NOMO-1 (cell line): ENCODE measurements around the gene ROR2.

ENCODE experiments used
- DNase-seq, 2 experiments: peaks; one replicate each; lab custom pipeline; 2025; ENCODE audit not compliant: unreplicated experiment in 2 of 2; lab: John Stamatoyannopoulos, UW

Gene ROR2

DNA sequence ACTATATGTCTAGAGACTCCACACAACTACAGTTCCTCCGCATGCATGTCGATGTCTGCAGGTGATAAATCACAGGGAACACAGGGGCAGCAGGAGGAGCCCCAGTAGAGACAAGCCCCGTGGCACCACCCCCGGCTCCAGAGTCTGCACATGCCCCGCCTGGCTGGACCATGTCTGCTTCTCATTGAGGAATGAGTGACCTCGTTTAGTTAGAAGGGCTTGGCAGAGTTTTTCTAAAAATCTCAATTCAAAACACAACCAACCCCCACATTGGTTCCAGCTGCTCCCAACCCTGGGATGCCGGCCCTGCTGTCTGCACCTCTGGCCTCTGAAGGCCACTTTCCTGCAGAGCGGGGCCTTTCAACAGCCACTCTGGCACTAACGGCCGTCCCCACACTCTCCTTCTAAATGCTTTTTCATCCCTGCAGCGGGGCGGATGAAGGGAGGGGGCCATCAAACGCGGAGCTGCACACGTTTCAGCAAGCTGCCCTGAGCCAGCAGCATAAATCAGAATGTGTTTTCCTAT lies 106.3 kb downstream of the ROR2 start:
- DNase-seq, result peak in 1 of 2 experiments; percentile 19

DNA sequence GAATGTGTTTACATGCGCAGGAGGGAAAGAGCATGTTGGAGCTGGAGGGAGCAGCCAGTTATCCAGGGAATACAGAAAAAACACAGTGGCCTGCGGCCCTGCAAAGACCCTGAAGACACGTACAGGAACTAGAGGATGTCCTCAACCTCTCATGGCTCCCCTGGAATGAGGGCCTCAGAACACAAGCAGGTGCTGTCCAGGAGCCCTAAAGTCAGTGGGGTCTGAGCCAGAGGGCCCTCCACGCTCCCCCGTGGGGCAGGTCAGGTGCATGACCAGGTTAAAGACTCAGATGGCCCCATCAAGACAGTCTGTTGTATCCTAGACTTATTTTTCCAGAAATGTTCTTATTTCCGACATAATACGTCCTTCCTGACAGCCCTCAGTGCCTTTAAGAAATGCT lies 106.9 kb downstream of the ROR2 start:
- DNase-seq, result no peak

DNA sequence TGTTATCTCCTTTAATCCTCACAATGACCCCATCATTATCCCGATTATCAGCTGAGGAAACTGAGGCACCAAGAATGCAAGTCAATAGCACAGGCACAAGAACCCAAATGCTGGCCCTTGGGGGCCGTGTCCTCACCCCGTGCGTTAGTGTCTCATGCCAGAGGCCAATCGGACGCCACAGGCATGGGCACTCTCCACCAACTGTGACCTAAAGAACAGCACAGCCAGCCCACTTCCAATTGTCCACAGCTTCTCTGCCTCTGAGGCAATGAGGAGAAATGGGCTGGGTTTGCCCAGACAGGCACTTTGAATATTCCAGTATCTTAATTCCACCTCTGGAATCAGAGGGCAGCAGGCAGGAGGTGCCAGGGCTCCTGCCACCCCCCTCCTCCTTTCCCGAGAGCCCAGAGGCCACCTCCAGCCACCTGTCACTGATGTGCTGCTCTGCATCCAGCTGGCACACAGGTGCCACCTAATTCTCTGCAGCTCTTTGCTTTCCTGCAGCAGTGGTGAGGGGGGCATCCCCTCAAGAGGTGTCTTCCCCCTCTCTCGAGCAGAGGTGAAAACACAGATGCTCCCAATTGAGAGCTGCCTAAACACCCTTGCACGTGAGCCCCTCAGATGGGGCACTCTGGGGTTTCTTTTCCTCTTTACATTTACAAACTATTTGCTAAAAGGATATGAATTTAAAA lies 107.5 kb downstream of the ROR2 start:
- DNase-seq, result no peak

DNA sequence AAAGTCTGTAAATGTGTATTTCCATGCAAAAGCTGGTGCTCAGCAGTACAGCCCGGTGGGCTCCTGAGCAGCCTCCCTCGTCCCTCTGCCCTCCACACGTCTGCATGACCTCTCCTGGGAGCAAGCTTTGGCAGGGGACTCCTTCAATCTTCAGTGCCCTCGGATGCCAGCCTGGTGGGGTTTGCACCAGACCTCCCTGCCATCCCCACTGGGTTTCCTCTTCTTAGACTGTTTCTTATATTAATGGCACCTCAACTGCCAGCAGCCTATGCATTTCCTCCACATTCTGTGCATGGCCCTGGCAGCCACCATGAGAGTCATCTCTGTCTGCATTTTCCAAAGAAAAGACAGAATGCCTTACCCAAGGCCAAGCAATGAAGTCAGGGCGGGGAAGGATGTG lies 108.4 kb downstream of the ROR2 start:
- DNase-seq, result no peak

DNA sequence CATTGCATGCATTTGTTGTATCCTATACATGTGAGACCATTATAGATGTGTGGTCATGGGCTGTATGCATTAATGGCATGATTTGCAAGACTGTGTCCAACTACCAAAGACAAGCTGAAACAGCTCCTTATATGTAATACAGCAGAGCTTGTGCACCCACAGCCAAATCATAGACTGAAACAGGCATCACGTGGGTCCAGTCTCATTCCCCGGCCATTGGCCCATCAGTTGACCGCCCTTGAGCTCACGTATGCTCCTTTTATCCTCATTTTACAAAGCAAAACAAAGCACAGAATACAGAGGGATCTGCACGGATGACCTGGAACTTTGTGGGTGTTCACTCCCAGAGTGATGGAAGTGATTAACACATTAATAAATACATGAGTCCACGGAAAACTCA lies 109.1 kb downstream of the ROR2 start:
- no peak for DNase-seq

DNA sequence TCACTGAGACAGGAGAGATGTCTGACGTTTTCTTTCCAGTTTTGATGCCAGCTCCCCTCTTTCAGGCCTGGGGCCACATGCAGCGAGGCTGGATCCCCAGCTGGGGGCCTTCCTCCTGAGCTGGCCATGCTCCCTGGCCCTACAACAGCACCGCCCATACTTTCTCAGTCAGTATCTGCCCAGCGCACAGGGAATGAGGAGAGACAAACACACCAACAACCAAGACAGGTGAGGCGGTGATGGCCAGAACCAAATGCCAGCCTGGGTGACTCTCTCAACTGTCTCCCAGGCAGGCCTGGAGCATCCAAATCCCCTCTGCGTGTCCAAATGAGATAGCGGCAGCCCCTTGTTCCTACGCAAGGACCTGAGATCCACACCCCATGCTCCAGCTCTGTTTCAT lies 109.6 kb downstream of the ROR2 start:
- no peak for DNase-seq

DNA sequence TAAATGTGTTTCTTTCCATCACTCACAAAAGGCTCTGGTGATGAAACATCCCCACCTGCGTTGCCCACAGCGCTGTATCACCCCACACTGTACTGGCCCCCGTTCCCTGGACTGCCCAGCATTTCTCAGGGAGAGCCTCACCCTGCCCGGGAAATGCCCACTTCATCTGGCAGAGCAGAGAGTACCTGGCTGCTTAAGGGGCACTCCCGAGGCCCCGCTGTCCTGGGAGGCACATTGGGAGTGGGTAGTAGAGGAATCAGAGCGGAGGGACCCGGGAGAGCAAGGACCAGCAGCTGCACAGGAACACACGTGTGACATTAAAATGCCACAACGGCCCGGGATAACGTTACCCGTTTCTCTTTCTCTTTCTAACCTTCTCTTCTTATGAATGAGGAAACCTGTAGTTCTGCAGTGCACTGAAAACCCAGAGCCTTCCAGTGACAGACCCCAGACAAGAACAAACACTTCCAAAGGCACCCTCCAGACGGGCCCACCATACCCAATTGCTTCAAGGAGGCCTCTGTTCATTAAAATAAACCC lies 110.0 kb downstream of the ROR2 start:
- DNase-seq, result no peak

DNA sequence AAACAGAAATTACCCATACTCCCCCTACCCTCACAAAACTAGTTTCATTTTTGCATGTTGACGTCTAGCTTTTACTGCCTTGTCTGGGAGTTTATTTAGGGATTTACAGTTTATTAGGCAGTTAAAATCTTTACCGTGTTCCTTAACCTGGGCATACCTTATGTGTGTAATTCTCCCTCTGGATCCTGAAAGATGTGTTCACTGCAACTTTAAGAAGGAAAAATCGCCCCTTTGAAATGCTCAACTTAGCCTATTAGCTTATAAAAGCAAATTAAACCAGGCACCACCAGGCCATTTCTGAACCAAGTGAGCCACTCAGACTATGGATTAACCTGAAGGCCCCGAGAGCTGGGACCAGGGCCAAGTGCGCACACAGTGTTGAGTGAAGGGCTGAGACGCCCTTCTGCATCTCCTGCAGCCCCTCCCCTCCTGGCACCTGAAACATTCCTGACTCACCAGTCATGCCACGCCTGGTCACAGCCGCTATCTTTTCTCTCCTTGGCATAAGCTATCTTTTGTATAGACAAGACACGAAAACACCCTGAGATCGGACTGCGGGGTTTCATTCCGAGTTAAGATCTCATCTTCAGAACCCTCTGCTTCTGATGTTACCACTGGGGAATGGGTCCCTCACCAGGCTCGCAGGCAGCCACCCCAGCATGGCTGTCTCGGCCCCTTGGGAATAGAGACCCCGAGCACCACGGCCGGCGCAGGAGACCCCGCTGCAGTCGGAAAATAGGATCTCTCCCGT lies 111.9 kb downstream of the ROR2 start:
- no peak for DNase-seq

DNA sequence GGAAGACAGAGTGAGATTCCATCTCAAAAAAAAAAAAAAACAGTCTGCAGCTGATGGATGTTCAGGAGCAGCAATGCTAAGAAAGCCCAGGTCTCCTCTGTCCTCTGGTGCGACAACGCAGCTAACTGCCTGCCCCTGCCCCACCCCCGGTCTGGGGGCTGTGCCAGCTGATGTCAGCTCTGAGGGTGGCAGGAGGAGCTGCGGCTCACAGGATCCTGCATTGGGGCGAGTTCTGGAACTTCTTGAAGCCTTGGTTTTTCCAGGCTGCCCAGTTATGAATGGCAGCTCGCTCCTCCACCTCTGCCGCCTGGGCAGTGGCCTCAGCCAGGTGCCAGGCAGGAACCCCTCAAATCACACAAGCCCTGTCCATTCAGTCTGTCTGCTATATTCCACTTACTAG lies 113.5 kb downstream of the ROR2 start:
- DNase-seq, result no peak

DNA sequence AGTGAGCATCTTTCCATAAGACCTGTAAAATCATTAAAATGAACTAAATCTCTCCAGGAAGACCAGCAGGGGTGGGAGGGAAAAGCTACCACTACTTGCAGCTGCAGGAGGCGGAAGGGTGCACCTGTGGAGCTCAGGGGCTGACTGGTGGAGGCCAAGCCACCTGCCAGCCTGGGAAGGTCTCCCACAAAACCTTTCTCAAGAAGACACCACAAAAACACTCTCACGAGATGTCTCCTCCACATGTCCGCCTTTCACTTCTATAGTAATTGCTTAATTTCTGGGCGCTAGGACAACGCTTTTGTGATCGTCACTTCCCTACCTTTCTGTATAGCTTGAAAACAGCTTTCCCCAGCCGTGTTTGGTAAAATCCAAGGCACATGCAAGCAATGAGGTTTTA lies 114.4 kb downstream of the ROR2 start:
- peak; percentile 2 to 7 for DNase-seq

DNA sequence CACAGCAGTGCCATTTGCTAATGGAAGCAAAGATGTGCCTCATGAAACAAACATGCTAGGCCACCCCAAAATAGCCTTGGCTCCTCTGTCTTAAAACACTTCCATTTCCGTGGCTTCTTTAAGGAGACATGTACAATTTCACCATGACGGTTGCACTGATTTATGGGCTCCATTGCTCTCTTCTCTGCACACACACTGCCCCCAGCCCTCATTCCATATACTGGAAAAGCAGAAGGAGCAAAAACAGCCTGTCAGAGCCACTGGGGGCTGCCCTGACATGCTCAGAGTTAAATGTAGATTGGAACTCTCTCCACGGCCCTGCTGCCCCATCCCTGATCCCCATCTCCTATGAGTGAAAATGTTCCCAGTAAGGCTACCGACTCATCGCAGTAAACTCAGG lies 114.8 kb downstream of the ROR2 start:
- DNase-seq, result no peak

DNA sequence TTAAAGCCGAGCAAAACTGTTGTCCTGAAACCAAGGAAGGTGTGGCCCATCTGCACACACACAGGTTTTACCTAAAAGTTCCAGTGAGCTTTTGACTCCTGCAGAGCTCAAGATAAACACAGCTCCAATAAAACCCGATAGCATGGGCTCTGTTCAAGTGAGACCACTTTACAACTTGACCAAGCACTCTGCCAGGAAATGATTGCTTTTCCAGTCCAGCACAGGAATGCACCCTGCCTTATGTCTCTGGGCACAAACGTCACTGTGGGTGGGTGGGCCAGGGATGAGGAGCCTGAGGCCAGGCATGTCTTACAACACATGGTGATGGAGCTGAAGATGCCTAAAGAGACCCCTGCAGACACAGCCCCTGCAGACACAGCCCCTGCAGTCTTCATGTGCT lies 115.3 kb downstream of the ROR2 start:
- no peak for DNase-seq

DNA sequence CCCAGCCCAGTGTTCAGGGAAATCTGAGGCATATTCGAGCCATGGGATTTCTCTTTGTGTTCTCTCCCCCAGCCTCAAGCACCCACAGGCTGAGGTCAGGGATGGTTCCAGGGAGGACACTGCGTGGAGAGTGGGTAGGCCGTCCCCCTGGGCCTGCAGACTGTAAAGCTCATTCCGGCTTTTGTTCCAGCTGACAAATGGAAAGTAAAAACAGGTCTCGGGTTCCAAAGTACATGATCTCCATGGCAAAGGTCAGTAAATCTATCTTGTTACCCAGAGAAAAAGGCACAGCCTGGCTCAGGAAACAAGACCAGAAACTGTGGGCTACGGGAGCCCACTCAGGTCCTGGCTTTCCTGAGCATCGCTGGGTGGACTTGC lies 116.2 kb downstream of the ROR2 start:
- no peak for DNase-seq

DNA sequence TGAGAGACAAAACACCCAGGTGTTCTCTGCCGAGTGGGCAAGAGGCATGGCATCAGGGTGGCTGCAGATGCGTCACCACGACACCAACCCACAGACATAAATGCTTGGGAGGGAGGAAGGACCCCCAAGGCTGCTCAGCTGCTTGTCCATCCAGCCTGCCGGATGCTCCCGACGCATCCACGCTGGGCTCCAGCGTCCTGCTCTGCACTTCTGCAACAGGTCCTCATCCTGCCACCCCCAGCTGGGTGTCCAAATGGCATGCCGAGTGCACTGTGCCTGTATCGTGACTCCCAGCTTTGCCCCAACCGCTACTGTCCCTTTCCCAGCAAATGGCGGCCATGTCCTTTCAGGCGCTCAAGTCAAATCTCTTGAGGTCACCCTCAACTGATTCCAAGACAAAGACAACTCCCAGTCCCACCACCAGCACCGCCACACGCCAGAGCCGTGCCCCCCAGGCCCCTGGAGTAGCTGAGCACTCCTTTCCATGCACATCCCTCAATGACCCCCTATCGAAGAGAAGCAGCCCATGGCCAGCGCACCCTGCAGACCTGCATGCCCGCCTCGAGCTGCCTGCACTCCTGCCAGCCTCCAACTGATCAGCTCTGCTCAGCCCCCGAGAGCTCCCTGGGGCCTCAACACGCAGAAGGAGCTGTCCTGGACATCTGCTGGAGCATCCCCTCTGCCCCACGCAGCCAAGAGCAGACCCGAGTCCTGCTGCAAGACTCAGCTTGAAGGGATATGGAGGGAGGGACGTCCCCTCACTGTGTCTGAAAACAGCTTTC lies 116.7 kb downstream of the ROR2 start:
- DNase-seq, result no peak

DNA sequence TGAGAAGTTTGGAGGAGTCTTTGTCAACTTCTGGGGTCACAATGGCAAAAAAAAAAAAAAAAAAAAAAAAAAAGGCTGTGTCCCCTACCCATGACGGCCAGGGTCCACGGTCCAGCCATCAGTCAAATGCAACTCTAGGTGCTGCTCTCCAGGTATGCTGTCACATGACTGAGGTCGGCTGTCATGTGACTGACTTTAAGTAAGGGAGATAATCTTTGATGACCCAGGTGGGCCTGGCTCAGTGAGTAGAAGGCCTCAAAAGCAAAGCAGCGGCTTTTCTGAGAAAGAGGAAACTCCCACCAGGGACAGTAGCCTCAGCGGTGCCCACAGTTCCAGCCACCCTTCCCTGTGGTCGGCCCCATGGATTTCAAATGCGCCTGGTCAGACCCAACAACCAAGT lies 117.7 kb downstream of the ROR2 start:
- DNase-seq, result no peak

DNA sequence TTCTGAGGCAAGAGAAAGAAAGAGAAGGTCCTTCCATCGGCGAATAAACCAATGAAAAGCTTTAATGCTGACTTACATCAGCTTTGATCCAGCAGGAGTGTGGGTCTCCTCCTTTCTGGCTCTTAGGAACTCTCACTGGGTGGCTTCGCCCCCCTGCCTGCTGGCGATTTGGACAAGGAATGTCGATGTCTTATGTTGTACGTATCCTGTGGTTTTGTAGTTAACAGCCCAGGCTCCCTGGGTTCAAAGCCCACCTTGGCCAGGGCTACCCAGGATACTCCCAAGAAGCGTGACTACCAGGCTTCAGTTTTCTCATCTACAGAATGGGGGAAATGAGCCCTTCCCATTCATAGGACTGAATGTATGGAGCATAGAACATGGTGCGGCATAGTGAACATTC lies 124.2 kb downstream of the ROR2 start:
- no peak for DNase-seq

DNA sequence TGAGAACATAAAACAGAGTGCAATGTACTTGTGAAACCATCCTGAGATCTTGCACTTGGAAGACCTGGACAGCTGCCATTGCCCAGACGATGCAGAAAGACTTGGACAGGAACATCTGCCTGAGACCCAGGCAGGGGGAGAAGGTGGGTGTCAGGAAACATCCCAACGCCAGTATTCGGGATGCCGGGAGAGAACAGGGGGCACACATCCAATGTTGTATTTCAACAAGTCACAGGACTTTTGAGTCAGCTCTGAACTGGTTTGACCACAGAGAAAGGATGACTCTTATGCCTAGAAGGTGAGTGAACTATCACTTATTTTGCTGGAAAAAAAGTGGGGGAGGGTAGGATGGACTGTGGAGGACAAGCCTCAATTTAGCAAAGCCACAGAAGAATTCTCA lies 124.6 kb downstream of the ROR2 start:
- no peak for DNase-seq

DNA sequence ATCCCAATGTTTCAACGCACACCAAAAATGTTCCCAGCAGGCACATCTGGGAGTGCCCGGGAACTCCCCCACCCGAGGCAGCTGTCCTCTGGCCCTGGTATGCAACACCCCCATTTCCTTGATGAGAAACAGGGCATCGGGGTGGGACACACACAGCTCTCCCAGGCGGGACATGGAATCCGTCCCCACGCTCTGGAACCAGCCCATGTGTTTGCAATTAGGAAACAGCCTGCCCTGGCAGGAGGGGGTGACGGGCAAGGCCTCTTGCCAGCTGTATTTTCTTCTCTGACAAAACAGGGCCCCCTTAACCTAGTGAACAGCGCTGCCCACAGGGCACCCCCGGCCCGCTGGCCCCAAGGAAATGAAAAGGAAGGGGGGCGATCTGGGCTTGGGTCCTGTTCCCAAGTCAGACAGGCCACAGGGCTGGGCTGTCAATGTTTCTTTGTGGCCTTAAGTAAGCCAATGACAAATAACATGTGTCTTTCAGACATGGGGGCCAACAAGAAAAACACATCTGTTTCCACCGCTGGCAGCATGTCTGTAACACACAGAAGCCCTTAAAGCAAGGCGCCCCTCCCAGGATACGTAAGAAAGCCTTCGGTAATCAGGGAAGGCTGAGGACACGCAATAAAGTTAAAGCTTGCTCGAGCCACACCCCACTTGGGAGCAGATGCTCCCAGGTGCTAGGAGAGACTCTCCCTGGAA lies 125.3 kb downstream of the ROR2 start:
- DNase-seq, result no peak

DNA sequence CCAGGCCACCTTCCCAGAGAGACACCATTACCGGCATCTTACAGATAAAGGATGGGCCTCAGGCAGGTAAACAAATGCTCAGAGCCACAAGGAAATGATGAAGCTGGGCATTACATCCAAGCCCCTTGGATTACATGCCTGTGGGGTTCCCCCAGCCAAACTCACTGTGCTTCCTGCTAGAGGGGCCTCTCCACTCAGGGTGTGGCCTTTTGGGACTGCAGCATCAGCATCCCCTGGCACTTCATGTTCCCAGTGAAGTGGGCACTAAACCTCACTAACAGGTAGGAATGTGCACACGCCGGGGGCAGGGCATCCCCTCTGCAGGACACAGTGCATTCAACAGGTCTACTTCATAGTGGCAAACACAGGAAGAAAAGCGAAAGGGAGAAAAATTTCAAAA lies 125.9 kb downstream of the ROR2 start:
- DNase-seq, result no peak

DNA sequence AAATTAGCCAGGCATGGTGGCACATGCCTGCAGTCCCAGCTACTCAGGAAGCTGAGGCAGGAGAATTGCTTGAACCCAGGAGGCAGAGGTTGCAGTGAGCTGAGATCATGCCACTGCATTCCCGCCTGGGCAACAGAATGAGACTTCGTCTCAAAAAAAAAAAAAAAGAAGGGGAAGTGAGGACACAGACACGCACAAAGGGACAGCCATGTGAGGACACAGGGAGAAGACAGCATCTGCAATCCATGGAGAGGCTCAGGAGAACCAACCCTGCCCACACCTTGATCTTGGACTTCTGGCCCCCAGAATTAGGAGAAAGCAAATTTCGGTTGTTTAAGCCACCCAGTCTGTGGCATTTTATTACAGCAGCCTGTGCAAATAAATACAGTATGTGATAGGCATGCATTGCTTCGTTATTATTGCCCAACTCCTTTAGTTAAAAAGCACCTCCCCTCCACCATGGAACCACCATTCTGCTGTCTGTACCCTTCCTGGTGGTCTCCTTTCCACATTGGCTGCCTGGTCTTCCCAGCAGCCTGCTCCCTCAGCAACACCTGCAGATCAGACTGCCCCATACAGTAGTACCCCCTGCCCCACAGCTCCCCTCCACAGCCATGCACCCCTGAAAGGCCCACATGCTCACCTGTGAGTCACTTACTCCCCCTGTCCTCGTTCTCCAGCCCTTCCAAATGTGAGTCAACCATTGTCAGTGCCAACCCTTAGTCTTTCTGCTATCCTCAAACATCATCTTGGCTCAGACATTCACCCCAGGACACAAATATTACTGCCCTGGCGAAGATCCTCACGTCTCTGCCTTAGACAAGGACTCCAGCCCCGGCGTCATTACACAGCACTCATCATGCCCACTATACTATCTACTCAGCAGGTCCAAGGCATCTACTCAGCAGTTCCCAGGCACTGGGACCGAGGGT lies 128.8 kb downstream of the ROR2 start:
- DNase-seq, result peak in 1 of 2 experiments; percentile 0
